Fibroblast of skin of right quadriceps (primary cell): Measurements from ENCODE around the gene MPZL2.
A peak's percentile ranks its signal among the peaks of the same experiment; 100 is the strongest.

Experiments
- DNase-seq: peaks from one replicate; pipeline ENCODE4 v3.0.0-alpha.2; 2013

The MPZL2 gene

DNA sequence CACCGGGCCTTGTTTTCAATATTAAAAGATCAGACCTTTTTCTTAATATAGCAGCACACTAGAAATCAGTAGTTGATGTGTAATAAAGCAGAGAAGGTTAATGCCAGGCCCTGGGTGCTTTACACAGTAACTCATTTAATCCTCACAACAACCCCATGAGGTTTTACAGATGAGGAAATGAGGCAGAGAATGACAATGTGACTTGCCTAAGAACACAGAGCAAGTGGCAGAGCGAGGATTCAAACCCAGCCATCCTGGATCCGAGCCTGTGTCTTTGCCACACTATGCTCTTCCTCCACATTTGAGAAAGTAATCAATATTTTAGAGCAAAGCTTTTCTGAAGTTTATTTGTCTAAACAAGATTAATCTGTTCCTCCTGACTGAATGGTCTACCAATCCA, 46.5 kb downstream of the MPZL2 start:
- no peak for DNase-seq

GRCh38 chr11:118216621-118217481, 47.2 kb downstream of the MPZL2 start:
- DNase-seq: no peak

- DNase-seq: no peak
Observed at GRCh38 chr11:118215765-118216164, 48.3 kb downstream of the MPZL2 start.

DNA sequence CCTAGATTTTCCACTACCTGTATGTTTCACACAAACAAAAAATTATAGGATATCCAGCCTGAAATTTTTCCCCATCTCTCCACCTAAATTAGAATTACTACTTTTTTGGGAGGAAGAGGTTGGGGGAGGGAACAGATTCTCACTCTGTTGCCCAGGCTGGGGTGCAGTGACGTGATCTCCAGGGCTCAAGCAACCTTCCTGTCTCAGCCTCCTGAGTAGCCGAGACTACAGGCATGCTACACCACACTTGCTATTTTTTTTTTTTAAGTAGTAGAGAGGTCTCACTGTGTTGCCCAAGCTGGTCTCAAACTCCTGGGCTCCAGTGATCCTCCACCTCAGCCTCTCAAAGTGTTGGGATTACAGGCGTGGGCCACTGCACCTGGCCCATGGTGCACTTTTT, 48.8 kb downstream of the MPZL2 start:
- DNase-seq: no peak

DNA sequence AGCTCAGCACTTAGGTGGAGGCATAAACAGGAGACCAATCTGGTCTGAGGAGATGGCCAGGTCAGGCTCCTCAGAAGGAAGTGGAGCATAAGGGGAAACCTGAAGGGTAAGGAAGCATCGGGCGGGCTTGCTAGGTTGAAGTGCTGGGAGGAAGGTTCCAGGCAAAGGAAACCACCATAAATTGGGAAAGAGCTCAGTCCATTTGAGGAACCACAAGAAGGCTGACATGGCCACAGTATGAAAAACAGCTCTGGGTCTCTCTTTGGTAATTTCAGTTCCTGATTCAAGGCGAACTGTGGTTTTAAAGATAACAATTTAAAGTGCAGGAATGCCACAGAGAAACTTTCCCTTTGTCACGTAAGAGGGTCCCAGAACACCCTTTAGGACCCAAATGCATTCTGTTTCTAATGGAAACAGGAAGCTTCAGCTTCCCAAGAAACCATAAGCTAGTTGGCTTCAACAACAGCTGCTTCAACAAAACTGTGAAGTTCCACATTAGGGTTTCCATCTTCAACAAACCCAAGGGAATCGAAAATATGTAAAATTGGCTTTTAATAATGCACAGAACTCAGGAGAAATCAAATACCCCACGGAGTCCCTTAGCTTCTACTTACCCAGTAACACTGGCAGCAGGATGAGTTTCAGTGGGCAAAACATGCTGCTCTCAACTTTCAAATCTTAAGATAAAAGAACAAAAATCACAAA, 49.7 kb downstream of the MPZL2 start:
- no peak for DNase-seq

- no peak for DNase-seq
Observed at GRCh38 chr11:118213781-118214180, 50.3 kb downstream of the MPZL2 start.

- DNase-seq: no peak
Observed at GRCh38 chr11:118213201-118213600, 50.9 kb downstream of the MPZL2 start.

DNA sequence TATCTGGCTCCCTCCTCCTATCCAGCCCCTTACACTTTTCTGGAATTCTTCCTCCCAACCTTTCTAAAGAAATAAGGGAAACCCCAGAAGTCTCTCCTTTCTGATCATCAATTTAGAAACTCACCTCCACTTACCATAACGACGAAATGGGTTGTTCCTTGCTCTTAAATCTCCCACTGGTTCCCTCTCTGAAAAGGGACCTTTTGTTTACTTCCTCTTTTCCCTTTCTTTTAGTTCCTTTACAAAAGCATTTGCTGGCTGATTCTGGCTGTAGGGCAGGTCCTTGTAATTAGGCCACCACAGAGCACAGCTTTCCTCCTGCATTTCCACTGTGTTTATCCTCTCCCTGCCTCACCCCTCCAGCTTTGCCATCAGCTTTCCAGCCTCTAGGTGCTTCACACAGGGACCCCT, 51.3 kb downstream of the MPZL2 start:
- no peak for DNase-seq

- no peak for DNase-seq
Observed at GRCh38 chr11:118212131-118212725, 51.9 kb downstream of the MPZL2 start.

DNA sequence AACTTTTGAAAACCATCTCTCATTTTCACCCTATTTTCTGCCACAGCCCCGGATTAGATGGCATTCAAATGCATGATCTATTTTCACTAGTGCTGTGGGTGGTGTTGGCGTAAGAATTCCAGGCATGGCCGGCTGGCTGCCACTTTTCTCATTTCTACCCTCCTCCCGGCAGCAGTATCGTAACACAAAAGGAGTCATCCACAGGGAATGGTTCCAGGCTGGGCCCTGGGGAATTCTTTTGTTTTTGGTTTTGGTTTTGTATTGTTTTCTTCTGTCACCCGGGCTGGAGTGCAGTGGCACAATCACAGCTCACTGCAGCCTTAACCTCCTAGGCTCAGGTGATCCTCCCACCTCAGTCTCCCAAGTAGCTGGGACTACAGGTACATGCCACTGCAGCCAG, 53.1 kb downstream of the MPZL2 start:
- peak; percentile 3 for DNase-seq

GRCh38 chr11:118210323-118210722, 53.8 kb downstream of the MPZL2 start:
- no peak for DNase-seq

DNA sequence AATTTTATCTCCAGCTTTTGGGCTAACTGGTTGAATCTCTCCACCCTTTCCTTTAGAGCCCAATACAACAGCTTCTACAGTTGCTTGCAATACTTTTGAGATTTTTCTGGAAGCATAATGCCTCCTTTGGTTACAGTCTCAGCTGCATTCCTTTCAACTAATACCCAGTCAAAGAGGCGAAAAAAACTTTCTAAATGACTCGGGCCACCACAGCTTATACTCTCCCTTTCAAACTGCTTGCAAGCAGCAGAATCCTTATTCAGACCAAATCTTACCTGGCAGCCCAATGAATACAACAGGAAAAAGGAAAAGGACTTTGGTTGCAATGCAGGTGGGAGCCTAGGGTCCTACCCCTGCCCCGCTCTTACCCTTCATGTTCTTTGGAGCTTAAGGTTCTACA, 55.1 kb downstream of the MPZL2 start:
- DNase-seq: no peak

GRCh38 chr11:118207079-118207478, 57.0 kb downstream of the MPZL2 start:
- no peak for DNase-seq

GRCh38 chr11:118206391-118207031, 57.6 kb downstream of the MPZL2 start:
- DNase-seq: no peak

DNA sequence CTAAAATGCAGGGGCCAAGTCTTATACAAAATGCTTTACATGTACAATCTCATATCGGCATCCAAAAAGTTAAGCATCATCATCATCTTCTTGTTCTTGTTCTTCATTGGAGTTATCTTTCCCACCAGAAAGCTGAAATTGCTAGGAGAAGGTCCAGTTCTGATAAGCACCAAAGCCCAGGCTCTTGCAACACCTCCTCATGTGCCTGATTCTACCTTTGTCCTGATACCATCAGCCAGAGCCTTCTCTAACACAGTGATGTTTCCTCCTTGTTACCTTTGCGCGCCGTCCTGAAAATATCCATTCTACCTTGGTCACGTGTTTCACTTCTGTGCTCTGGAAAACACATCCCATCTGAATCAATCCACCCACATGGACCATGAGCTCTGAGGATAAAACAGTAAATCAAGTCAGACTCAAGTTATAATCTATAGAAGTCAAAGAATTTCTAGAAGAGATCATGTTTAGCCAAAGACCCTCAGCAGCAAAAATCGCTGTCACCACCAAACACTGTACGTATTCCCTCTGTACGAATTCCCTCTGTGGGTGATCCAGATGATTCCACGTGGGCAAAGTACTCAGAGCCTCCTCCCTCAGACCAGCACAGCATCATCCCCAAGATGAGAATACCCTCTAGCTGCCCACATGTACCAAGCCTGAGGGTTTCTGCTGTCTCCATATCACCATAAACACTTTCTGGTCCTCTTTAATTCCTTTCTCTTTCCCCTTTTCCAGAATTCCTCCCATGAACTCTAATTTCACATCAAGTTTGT, 58.3 kb downstream of the MPZL2 start:
- DNase-seq: no peak
